GM18502 (cell line): ENCODE data around the gene BUD23.
A peak's percentile ranks its signal among the peaks of the same experiment; 100 is the strongest.
"Not testable (repeated sequence)": the region's sequence is repeated elsewhere in the genome, so short reads cannot be mapped to it uniquely, and the experiment has no call there.

Source experiments
- ATAC-seq: cut with Tn5 transposase; IDR thresholded peaks from one replicate; pipeline ENCODE4 v1.9.1; 2021; ENCODE audit warnings: mild to moderate bottlenecking; ENCODE audit not compliant: unreplicated experiment, poor library complexity

The BUD23 gene

GRCh38 chr7:73683056-73683787, at the start of gene BUD23, which contains the start of gene DNAJC30:
Gene BUD23, plus strand, starts transcription at chr7:73683597. Its CDS starts 29 bp downstream, at chr7:73683626.
Gene DNAJC30, minus strand, starts transcription at chr7:73683453. Its CDS starts 30 bp downstream, at chr7:73683423.
- peak; percentile 92 for ATAC-seq

- ATAC-seq: no peak
Observed at GRCh38 chr7:73633844-73634243, 49.6 kb upstream of the BUD23 start.

- ATAC-seq: no peak
Observed at GRCh38 chr7:73635428-73636200, 47.8 kb upstream of the BUD23 start.

- ATAC-seq: no peak
Observed at GRCh38 chr7:73638911-73639310, 44.5 kb upstream of the BUD23 start.

- ATAC-seq: no peak
Observed at GRCh38 chr7:73642834-73643233, 40.6 kb upstream of the BUD23 start.

GRCh38 chr7:73644688-73645286, 38.6 kb upstream of the BUD23 start:
- no peak for ATAC-seq

- ATAC-seq: no peak
Observed at GRCh38 chr7:73645643-73646174, 37.7 kb upstream of the BUD23 start.

- ATAC-seq: no peak
Observed at GRCh38 chr7:73646785-73647724, 36.3 kb upstream of the BUD23 start.

GRCh38 chr7:73647725-73648592, 35.4 kb upstream of the BUD23 start:
- no peak for ATAC-seq

- ATAC-seq: no peak
Observed at GRCh38 chr7:73648593-73649332, 34.6 kb upstream of the BUD23 start.

GRCh38 chr7:73649576-73649975, 33.8 kb upstream of the BUD23 start:
- ATAC-seq: no peak

- ATAC-seq: no peak
Observed at GRCh38 chr7:73650524-73650923, 32.9 kb upstream of the BUD23 start.

GRCh38 chr7:73652541-73652949, 30.9 kb upstream of the BUD23 start:
- ATAC-seq: no peak

- ATAC-seq: not testable (repeated sequence)
Observed at GRCh38 chr7:73655309-73655708, 28.1 kb upstream of the BUD23 start.

- ATAC-seq: no peak
Observed at GRCh38 chr7:73659983-73660382, 23.4 kb upstream of the BUD23 start.

- not testable (repeated sequence) for ATAC-seq
Observed at GRCh38 chr7:73660594-73660993, 22.8 kb upstream of the BUD23 start.

GRCh38 chr7:73663033-73663432, 20.4 kb upstream of the BUD23 start:
- no peak for ATAC-seq
